ENCODE measurements around the gene CRYAB. TPM values are rescaled to one million over a fixed set of nuclear protein-coding genes. Genes with fewer than 3 reads are reported as not detected.

The CRYAB gene
- total RNA-seq, 6 experiments from 2014 or later, result 49.6 to 125 (median 103) TPM

DNA sequence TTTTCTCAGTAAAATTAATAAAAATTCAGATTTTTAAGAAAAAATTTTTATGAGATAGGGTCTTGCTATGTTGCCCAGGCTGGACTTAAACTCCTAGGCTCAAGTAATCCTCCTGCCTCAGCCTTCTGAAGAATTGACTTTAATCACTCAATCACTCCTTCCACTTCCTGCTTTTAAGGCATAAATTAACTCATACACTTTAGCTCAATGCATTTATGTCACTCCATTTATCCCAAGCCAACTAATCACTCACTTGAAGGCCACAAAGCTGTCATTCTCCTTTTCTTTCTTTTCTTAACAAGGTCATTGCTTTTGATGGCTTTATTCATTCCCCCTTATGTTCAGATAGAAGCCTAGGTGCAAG, 41.1 kb downstream of the CRYAB start:
- Mint-ChIP-seq H3K36me3 (ENCODE audit: low read depth) (peaks cover 21% of the 10 kb centered on the region; the same call in 1 of the 2 replicates), H3K27ac (peak overlapping the region; percentile 96), H3K4me3 (peak overlapping the region; percentile 99), H3K4me1 (ENCODE audit: low read depth) (peaks cover 19% of the 10 kb centered on the region), H3K27me3 (ENCODE audit: insufficient read depth) (no peaks in the 10 kb centered on the region), H3K9me3 (no peaks in the 10 kb centered on the region)
- TF ChIP-seq, protein P1, sequence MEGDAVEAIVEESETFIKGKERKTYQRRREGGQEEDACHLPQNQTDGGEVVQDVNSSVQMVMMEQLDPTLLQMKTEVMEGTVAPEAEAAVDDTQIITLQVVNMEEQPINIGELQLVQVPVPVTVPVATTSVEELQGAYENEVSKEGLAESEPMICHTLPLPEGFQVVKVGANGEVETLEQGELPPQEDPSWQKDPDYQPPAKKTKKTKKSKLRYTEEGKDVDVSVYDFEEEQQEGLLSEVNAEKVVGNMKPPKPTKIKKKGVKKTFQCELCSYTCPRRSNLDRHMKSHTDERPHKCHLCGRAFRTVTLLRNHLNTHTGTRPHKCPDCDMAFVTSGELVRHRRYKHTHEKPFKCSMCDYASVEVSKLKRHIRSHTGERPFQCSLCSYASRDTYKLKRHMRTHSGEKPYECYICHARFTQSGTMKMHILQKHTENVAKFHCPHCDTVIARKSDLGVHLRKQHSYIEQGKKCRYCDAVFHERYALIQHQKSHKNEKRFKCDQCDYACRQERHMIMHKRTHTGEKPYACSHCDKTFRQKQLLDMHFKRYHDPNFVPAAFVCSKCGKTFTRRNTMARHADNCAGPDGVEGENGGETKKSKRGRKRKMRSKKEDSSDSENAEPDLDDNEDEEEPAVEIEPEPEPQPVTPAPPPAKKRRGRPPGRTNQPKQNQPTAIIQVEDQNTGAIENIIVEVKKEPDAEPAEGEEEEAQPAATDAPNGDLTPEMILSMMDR (IDR thresholded peaks at IDR 0.05), result no peak
- no peak for DNase-seq

DNA sequence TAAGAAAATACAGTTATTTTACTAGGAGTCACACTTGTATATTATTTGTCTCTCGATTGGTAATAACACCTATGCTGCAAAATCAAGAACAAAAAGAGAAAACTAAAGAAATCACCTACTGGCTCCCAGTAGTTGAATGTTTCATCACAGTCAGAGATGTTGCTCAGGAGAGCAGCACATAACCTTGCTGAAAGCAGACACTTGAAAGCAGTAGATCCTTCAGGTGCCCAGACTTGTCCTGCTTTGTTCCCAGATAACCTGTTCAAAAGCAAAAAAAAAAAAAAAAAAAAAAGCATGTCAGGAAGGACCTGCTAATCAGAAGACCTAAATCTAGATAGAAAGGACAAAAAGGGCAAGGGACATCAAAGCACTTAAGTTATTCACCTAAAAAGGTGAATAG, 41.5 kb downstream of the CRYAB start:
- H3K4me1 Mint-ChIP-seq (ENCODE audit: low read depth), result peaks cover 19% of the 10 kb centered on the region
- no peaks in the 10 kb centered on the region for H3K27me3 Mint-ChIP-seq (ENCODE audit: insufficient read depth)
- H3K9me3 Mint-ChIP-seq, result no peaks in the 10 kb centered on the region
- peaks cover 21% of the 10 kb centered on the region; the same call in 1 of the 2 replicates for H3K36me3 Mint-ChIP-seq (ENCODE audit: low read depth)
- H3K4me3 Mint-ChIP-seq, result peak overlapping the region; percentile 99; the same call in 1 of the 2 replicates
- TF ChIP-seq, protein P1 (IDR thresholded peaks at IDR 0.05), result no peak
- no peak for DNase-seq
- no peak overlapping the region for H3K27ac Mint-ChIP-seq

DNA sequence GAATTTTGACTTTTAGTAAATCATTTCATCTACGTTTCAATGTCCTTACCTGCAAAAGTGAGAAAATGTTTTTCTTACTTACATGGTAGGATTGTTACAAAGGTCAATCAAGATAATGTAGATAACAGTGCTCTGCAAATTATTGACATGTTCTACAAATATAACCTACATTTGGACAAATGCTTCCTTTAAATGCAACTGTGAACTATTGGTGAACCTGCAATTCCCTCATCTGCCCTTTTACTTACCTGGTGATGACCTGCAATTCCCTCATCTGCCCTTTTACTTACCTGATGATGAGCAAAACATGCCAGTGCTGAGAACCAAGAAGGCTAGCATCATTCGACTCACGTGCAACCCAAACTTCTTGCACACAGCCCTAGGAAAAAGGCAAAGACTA, 51.3 kb downstream of the CRYAB start:
- no peak overlapping the region for H3K4me3 Mint-ChIP-seq
- H3K27me3 Mint-ChIP-seq (ENCODE audit: insufficient read depth), result no peaks in the 10 kb centered on the region; the same call in 1 of the 2 replicates
- TF ChIP-seq, protein P1 (IDR thresholded peaks at IDR 0.05), result no peak
- no peaks in the 10 kb centered on the region for H3K9me3 Mint-ChIP-seq
- no peaks in the 10 kb centered on the region for H3K4me1 Mint-ChIP-seq (ENCODE audit: low read depth)
- no peaks in the 10 kb centered on the region; the same call in none of the 2 replicates for H3K36me3 Mint-ChIP-seq (ENCODE audit: low read depth)
- DNase-seq, result no peak
- no peak overlapping the region for H3K27ac Mint-ChIP-seq

Other genes with a start within 250 kb of the CRYAB start
- gene PPP2R1B, start 145.4 kb downstream of the CRYAB start, total RNA-seq (2021; fragmentation: NEBNext Ultra II Directional; extraction: Animal tissue kit (Norgen Biotek cat#: 25700)), result 10 to 100 TPM; 41.6 to 50.9 (median 44.3) TPM
- gene ALG9, start 40.2 kb downstream of the CRYAB start, total RNA-seq (2021; fragmentation: NEBNext Ultra II Directional; extraction: Animal tissue kit (Norgen Biotek cat#: 25700)), result 10 to 100 TPM; 31.1 to 44.2 (median 36.5) TPM
- 1 to 10 TPM; 1.4 to 2.4 (median 2.0) TPM for gene FDXACB1, start 32.6 kb downstream of the CRYAB start, total RNA-seq (2021; fragmentation: NEBNext Ultra II Directional; extraction: Animal tissue kit (Norgen Biotek cat#: 25700))
- gene CFAP68, start 32.2 kb downstream of the CRYAB start, total RNA-seq (2021; fragmentation: NEBNext Ultra II Directional; extraction: Animal tissue kit (Norgen Biotek cat#: 25700)), result 10 to 100 TPM; 10.3 to 15.6 (median 12.5) TPM
- 1 to 10 TPM; 1.7 to 7.8 (median 5.4) TPM for gene HSPB2, start 964 bp upstream of the CRYAB start, total RNA-seq (2021; fragmentation: NEBNext Ultra II Directional; extraction: Animal tissue kit (Norgen Biotek cat#: 25700))
- gene C11orf52, start 7.1 kb upstream of the CRYAB start, total RNA-seq (2021; fragmentation: NEBNext Ultra II Directional; extraction: Animal tissue kit (Norgen Biotek cat#: 25700)), result under 1 TPM; 0.35 to 0.96 (median 0.64) TPM
- 10 to 100 TPM in 1 of 6 experiments, 1 to 10 TPM in 5; 8.4 to 11.2 (median 9.7) TPM for gene DIXDC1, start 25.6 kb upstream of the CRYAB start, total RNA-seq (2021; fragmentation: NEBNext Ultra II Directional; extraction: Animal tissue kit (Norgen Biotek cat#: 25700))
- gene DLAT, start 113.6 kb upstream of the CRYAB start, total RNA-seq (2021; fragmentation: NEBNext Ultra II Directional; extraction: Animal tissue kit (Norgen Biotek cat#: 25700)), result 10 to 100 TPM; 35.9 to 44.2 (median 42.1) TPM
- gene PIH1D2, start 162.2 kb upstream of the CRYAB start, total RNA-seq (2021; fragmentation: NEBNext Ultra II Directional; extraction: Animal tissue kit (Norgen Biotek cat#: 25700)), result 1 to 10 TPM in 4 of 6 experiments, under 1 TPM in 2; 0.59 to 1.5 (median 1.1) TPM
- gene NKAPD1, start 162.5 kb upstream of the CRYAB start, total RNA-seq (2021; fragmentation: NEBNext Ultra II Directional; extraction: Animal tissue kit (Norgen Biotek cat#: 25700)), result 10 to 100 TPM; 17.0 to 22.2 (median 19.8) TPM
- gene TIMM8B, start 175.0 kb upstream of the CRYAB start, total RNA-seq (2021; fragmentation: NEBNext Ultra II Directional; extraction: Animal tissue kit (Norgen Biotek cat#: 25700)), result 10 to 100 TPM; 54.7 to 78.5 (median 64.2) TPM
- 100 to 1,000 TPM in 1 of 6 experiments, 10 to 100 TPM in 5; 81.8 to 105 (median 91.5) TPM for gene SDHD, start 175.1 kb upstream of the CRYAB start, total RNA-seq (2021; fragmentation: NEBNext Ultra II Directional; extraction: Animal tissue kit (Norgen Biotek cat#: 25700))

Measured in HFFc6 (cell line).